NCI-H526 (cell line): ENCODE data around the gene POLL.

Source experiments
- DNase-seq, 2 experiments: peaks; one replicate each; lab custom pipeline; 2025; lab: John Stamatoyannopoulos, UW

Gene POLL

GRCh38 chr10:101560298-101561067 is 27.6 kb downstream of the POLL start:
- no peak for DNase-seq

GRCh38 chr10:101559596-101560297 is 28.3 kb downstream of the POLL start:
- DNase-seq: no peak

GRCh38 chr10:101558671-101559595 is 29.1 kb downstream of the POLL start:
- no peak for DNase-seq

- peak in 1 of 2 experiments; percentile 25 for DNase-seq
Observed at GRCh38 chr10:101558204-101558603, 29.9 kb downstream of the POLL start.

- no peak for DNase-seq
Observed at GRCh38 chr10:101557541-101557940, 30.5 kb downstream of the POLL start.

GRCh38 chr10:101552442-101552841 is 35.6 kb downstream of the POLL start:
- no peak for DNase-seq

GRCh38 chr10:101550965-101551364 is 37.1 kb downstream of the POLL start:
- DNase-seq: no peak

GRCh38 chr10:101545898-101546297 is 42.2 kb downstream of the POLL start:
- DNase-seq: no peak

GRCh38 chr10:101538446-101538845 is 49.6 kb downstream of the POLL start:
- DNase-seq: no peak

- DNase-seq: peak in 1 of 2 experiments; percentile 26
Observed at GRCh38 chr10:101536800-101537199, 51.3 kb downstream of the POLL start.

- DNase-seq: no peak
Observed at GRCh38 chr10:101535949-101536348, 52.1 kb downstream of the POLL start.

GRCh38 chr10:101529725-101530553 is 58.1 kb downstream of the POLL start:
- no peak for DNase-seq

GRCh38 chr10:101529207-101529606 is 58.9 kb downstream of the POLL start:
- DNase-seq: no peak
